Measurements from ENCODE around the gene ERFE. TPM values are rescaled to one million over a fixed set of nuclear protein-coding genes. Genes with fewer than 3 reads are reported as not detected.
A peak's percentile ranks its signal among the peaks of the same experiment; 100 is the strongest.

ERFE gene
- total and polyA plus RNA-seq, 10 of the 15 experiments (the other 5 are each of a cell fraction or from before 2014, with no cell fraction given): not detected

- TF ChIP-seq CTCF (IDR thresholded peaks at IDR 0.05 in 2 of 3, conservative IDR thresholded peaks at IDR 0.05 in 1 of 3; ENCODE audit: control insufficient read depth in 2 of 3, extremely low read depth in 1 of 3, insufficient read depth in 1 of 3, low read depth in 3 of 3, low read length in 3 of 3) (peak; percentile 42 to 49 (median 47)), SMC3 (IDR thresholded peaks at IDR 0.05; ENCODE audit: borderline replicate concordance, low read length) (peak; percentile 17; the same call in 1 of the 2 replicates), NR2F1 (conservative IDR thresholded peaks at IDR 0.05) (peak; percentile 65)
Measured at GRCh38 chr2:238160206-238161129, 1.7 kb downstream of the ERFE start (continued).

GRCh38 chr2:238161291-238162051 is 2.7 kb downstream of the ERFE start:
- Histone ChIP-seq H4K20me1 (ENCODE audit: control insufficient read depth, insufficient read depth) (no peaks in the 10 kb centered on the region), H3K27me3 (replicated peaks in 1 of 2; ENCODE audit: control insufficient read depth in 2 of 2, insufficient read depth in 2 of 2, low read length in 1 of 2) (peaks cover 3 to 12% of the 10 kb centered on the region in 2 experiments; a peak in 3 of 4 replicates), H3K9ac (ENCODE audit: control insufficient read depth, insufficient read depth, low read length) (no peak overlapping the region), H2AFZ (ENCODE audit: control insufficient read depth, low read depth, low read length) (no peak overlapping the region), H3K36me3 (ENCODE audit: control insufficient read depth in 2 of 2, insufficient read depth in 2 of 2, low read length in 1 of 2) (no peaks in the 10 kb centered on the region; a peak in 1 of 4 replicates), H3K9me3 (replicated peaks; ENCODE audit: control insufficient read depth, insufficient read depth, low read length) (no peaks in the 10 kb centered on the region), H3K4me3 (no peak overlapping the region), H3K4me2 (ENCODE audit: control insufficient read depth, insufficient read depth) (no peak overlapping the region), H3K27ac (ENCODE audit: control insufficient read depth, insufficient read depth) (no peak overlapping the region), H3K79me2 (ENCODE audit: control insufficient read depth, insufficient read depth, low read length) (no peaks in the 10 kb centered on the region), H3K4me1 (ENCODE audit: control insufficient read depth, insufficient read depth, low read length) (peaks cover 6% of the 10 kb centered on the region; the same call in 1 of the 2 replicates)
- WGBS (ENCODE audit: insufficient coverage, insufficient replicate concordance, low lambda C conversion rate, missing lambda C conversion rate): 45% methylated on average over 17 of the region's 21 CpGs
- SMC1A ChIA-PET (ENCODE audit: uncharacterized antibody, unreplicated experiment): interaction anchor here (1.6 kb wide), 1 partner anchor 14 kb away, joined by 4 read pairs; no protein-coding TSS in a partner anchor
- RAD21 ChIA-PET (ENCODE audit: unreplicated experiment): interaction anchor here (1.9 kb wide), 1 partner anchor 102 kb away, joined by 13 read pairs; no protein-coding TSS in a partner anchor
- ATAC-seq (no peak), FAIRE-seq (no peak), DNase-seq (ENCODE audit: low read depth, low spot score) (no peak)
- BruUV-seq (replicated peaks): no TSS peak
- intact Hi-C loops (cut with micrococcal nuclease; ENCODE audit: unreplicated experiment) (loop anchor here (2.0 kb wide), 1 partner anchor 101 kb away; no protein-coding TSS in a partner anchor), in situ Hi-C loops (cut with MboI) (no loop called here)
- POLR2A ChIA-PET: interaction anchor here (0.6 kb wide), 1 partner anchor 276 kb away, joined by 3 read pairs; no protein-coding TSS in a partner anchor
- CTCF ChIA-PET: interaction anchor here (0.6 to 2.5 kb wide), 3 partner anchors 102 to 195 kb away, joined by 3 to 23 read pairs (median 3); no protein-coding TSS in a partner anchor
- TF ChIP-seq ATF7 (IDR thresholded peaks at IDR 0.05; ENCODE audit: low read depth): no peak
- TF ChIP-seq KAT2A (conservative IDR thresholded peaks at IDR 0.05; ENCODE audit: control insufficient read depth, low read depth, low read length): no peak
- no peak for TF ChIP-seq SMAD1 (IDR thresholded peaks at IDR 0.05; ENCODE audit: low read depth, partially characterized antibody)
- no peak for TF ChIP-seq TARDBP (IDR thresholded peaks at IDR 0.05; ENCODE audit: borderline replicate concordance)
- TF ChIP-seq CBFB (IDR thresholded peaks at IDR 0.05; ENCODE audit: low read depth): no peak

All from GM12878 (cell line).